Lung (tissue), 12 donors: Measurements from ENCODE around the gene ZNF3. TPM values are rescaled to one million over a fixed set of nuclear protein-coding genes. Genes with fewer than 3 reads are reported as not detected.

Source experiments
- ATAC-seq: fragments of 200-7000 bp; cut with Tn5 transposase; one replicate; pipeline ENCODE4 v1.9.1; 2020; ENCODE audit warnings: moderate number of reproducible peaks; ENCODE audit not compliant: insufficient read depth, low FRiP score
- DNase-seq, 3 donors: peaks; one replicate each; pipeline ENCODE4 v3.0.0-alpha.2; 2013 to 2017
- H3K27ac ChIP-seq, 2 donors: one replicate each; pipeline ENCODE4 v1.5.1; 2013; ENCODE audit warnings: mild to moderate bottlenecking in 2 of 2, moderate library complexity in 2 of 2, control low read depth in 1 of 2, inconsistent platforms in 1 of 2, low read depth in 1 of 2, low read length in 1 of 2
- H3K27me3 ChIP-seq, 3 donors: one replicate each; pipeline ENCODE4 v1.5.1; 2013; ENCODE audit warnings: low read length in 2 of 3; ENCODE audit not compliant: control insufficient read depth in 3 of 3, insufficient read depth in 3 of 3
- H3K36me3 ChIP-seq, 4 donors: one replicate each; pipeline ENCODE4 v1.5.1; 2013; ENCODE audit warnings: low read length in 4 of 4, mild to moderate bottlenecking in 1 of 4, moderate library complexity in 1 of 4; ENCODE audit not compliant: control insufficient read depth in 4 of 4, insufficient read depth in 4 of 4
- H3K4me1 ChIP-seq, 5 donors: one replicate each; pipeline ENCODE4 v1.5.1; 2013; ENCODE audit warnings: low read length in 5 of 5, mild to moderate bottlenecking in 2 of 5, moderate library complexity in 1 of 5; ENCODE audit not compliant: control insufficient read depth in 5 of 5, insufficient read depth in 5 of 5
- H3K4me3 ChIP-seq: one replicate; pipeline ENCODE4 v1.5.1; 2013; ENCODE audit warnings: mild to moderate bottlenecking, control low read depth, moderate library complexity
- H3K9ac ChIP-seq, 2 donors: one replicate each; pipeline ENCODE4 v1.5.1; 2013; ENCODE audit warnings: low read length in 2 of 2, control low read depth in 1 of 2; ENCODE audit not compliant: insufficient read depth in 1 of 2
- H3K9me3 ChIP-seq, 4 donors: one replicate each; pipeline ENCODE4 v1.5.1; 2013; ENCODE audit warnings: low read length in 3 of 4, mild to moderate bottlenecking in 1 of 4, moderate library complexity in 1 of 4; ENCODE audit not compliant: control insufficient read depth in 4 of 4, insufficient read depth in 3 of 4
- WGBS, 2 donors: extraction: QIAGEN DNeasy Blood & Tissue Kit; methylation state at CpG; one replicate each; pipeline ENCODE4 v1.1.7; 2013; 5-methylcytosine and 5-hydroxymethylcytosine counted together
- polyA plus RNA-seq, 2 donors: library from polyadenylated mRNA; stranded (reverse); fragments of 200-250 nt; gene quantifications; one replicate each; pipeline ENCODE4 v1.2.1, GENCODE V29; 2013
- total RNA-seq, 2 donors: library from RNA; depleted of rRNA in 1 of 2; stranded (reverse); fragments of >200 nt in 1 of 2; gene quantifications; one replicate each; pipeline ENCODE4 v1.2.1, GENCODE V29; 2014 to 2021
- TF ChIP-seq, protein P1 (sequence below): IDR thresholded peaks from 2 replicates; pipeline ENCODE4 v1.5.1; 2012; ENCODE audit warnings: mild to moderate bottlenecking; ENCODE audit errors: control extremely low read depth, extremely low read depth
- donor health status: control.
- donor health status: control.
- donor health status: Bipolar disorder and iron deficiency.
- donor health status: healthy.
- donor health status: DM: yes; HTN: yes; CAD: no.

The ZNF3 gene
- total and polyA plus RNA-seq, 4 donors, result 12.8 to 30.5 (median 23.4) TPM

DNA sequence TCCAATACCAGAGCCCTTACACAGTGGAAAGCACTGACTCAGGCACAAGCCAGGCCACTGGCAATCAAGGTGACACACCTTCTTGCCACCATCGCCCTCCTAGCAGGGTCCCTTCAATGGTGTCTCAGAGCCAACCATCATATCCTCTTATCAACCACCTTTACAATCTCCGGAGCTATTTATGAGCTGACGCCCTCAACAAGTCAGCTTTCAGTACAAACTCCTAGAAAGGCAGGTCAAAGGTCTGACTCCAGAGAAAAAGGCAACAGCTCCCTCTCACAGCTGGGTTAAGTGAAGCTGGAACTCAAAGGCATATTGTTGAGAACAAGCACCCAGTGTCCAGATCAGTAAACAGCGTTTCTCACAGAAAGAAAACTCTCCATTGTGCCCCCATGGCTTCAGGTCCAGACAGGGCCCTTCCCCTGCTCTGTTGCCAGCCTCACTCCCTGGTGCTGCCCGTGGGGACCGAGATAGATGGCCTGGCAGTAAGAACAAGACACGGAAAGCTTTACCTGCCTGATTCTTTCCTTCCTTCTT lies 2.4 kb downstream of the ZNF3 start:
- Histone ChIP-seq H3K27ac (no peak overlapping the region), H3K4me1 (peaks cover 0 to 20% (median 6%) of the 10 kb centered on the region in 5 donors), H3K27me3 (no peaks in the 10 kb centered on the region), H3K9ac (no peak overlapping the region), H3K4me3 (no peak overlapping the region), H3K9me3 (no peaks in the 10 kb centered on the region), H3K36me3 (peaks cover 23 to 52% (median 35%) of the 10 kb centered on the region in 4 donors)
- 76 to 88% methylated on average over 7 of the region's 7 CpGs for WGBS, 2 donors
- DNase-seq (no peak), ATAC-seq (no peak)
- TF ChIP-seq, protein P1, sequence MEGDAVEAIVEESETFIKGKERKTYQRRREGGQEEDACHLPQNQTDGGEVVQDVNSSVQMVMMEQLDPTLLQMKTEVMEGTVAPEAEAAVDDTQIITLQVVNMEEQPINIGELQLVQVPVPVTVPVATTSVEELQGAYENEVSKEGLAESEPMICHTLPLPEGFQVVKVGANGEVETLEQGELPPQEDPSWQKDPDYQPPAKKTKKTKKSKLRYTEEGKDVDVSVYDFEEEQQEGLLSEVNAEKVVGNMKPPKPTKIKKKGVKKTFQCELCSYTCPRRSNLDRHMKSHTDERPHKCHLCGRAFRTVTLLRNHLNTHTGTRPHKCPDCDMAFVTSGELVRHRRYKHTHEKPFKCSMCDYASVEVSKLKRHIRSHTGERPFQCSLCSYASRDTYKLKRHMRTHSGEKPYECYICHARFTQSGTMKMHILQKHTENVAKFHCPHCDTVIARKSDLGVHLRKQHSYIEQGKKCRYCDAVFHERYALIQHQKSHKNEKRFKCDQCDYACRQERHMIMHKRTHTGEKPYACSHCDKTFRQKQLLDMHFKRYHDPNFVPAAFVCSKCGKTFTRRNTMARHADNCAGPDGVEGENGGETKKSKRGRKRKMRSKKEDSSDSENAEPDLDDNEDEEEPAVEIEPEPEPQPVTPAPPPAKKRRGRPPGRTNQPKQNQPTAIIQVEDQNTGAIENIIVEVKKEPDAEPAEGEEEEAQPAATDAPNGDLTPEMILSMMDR, result no peak

DNA sequence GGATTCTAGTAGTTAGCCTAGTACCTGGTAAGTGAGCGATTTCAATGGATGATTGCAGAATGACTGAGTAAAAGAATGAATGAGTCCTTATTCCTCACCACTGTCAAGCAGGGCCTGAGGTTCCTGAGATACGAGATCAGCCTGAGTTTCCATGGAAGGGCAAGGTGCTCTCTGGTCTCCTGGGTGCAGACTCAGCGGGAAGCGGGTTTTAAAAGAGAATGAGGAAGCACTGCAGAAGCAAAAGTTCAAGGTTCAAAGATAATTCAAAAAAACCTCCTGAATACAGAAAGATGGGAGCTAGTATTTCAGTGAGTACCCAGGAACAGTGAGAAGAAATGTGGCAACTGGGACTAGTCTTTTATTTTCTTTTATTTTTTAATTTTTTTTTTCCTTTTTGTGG lies 4.3 kb downstream of the ZNF3 start:
- H3K36me3 ChIP-seq, result peaks cover 41 to 71% (median 53%) of the 10 kb centered on the region in 4 donors
- H3K27me3 ChIP-seq, result no peaks in the 10 kb centered on the region
- no peak overlapping the region for H3K9ac ChIP-seq
- ATAC-seq, result no peak
- no peak overlapping the region for H3K27ac ChIP-seq
- 97 to 98% methylated on average over 4 of the region's 4 CpGs for WGBS, 2 donors
- peaks cover 0 to 16% (median 6%) of the 10 kb centered on the region in 5 donors for H3K4me1 ChIP-seq
- TF ChIP-seq, protein P1, result no peak
- H3K9me3 ChIP-seq, result peaks cover 0 to 11% (median 7%) of the 10 kb centered on the region in 4 donors
- no peak overlapping the region for H3K4me3 ChIP-seq
- no peak for DNase-seq

DNA sequence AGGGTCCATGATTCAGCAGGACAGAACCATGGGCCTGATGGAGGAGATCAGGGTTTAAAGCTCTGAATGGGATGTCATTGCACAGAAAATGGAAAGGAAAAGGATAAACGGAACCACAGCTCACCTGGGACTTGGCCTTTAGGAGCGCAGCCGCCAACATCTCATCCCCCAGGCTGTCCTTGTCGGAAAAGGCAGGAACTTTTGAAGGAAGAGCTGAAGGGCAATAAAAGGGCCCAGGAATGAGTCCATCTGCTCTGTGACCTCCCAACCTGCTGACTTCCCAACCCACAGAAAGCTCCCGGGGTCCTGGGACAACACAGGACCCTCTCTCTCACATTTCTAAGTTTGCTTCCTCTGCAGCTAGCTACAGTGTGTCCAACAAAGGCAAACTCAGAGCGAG lies 6.1 kb downstream of the ZNF3 start:
- no peaks in the 10 kb centered on the region for H3K27me3 ChIP-seq
- DNase-seq (no peak), ATAC-seq (no peak)
- H3K27ac ChIP-seq, result no peak overlapping the region
- peaks cover 11 to 28% (median 20%) of the 10 kb centered on the region in 4 donors for H3K9me3 ChIP-seq
- 95% methylated on average over 6 of the region's 6 CpGs for WGBS, 2 donors
- no peak overlapping the region for H3K4me3 ChIP-seq
- H3K9ac ChIP-seq, result no peak overlapping the region
- TF ChIP-seq, protein P1, result no peak
- H3K4me1 ChIP-seq, result peaks cover 0 to 12% (median 5%) of the 10 kb centered on the region in 5 donors
- peaks cover 58 to 82% (median 71%) of the 10 kb centered on the region in 4 donors for H3K36me3 ChIP-seq

DNA sequence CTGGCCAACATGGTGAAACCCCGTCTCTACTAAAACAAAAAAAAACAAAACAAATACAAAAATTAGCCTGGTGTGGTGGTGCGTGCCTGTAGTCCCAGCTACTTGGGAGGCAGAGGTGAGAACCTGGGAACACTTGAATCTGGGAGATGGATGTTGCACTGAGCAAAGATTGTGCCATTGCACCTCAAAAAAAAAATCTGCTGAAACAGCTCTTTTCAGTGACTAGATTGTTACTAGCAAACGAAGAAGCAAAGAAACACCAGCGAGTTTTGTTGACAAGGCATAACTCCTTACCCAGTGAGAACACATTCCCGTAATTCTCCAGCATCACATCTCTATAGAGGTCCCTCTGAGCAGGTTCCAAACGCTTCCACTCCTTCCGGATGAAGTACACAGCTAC lies 6.7 kb downstream of the ZNF3 start:
- no peak for ATAC-seq
- TF ChIP-seq, protein P1, result no peak
- Histone ChIP-seq H3K4me1 (peaks cover 0 to 6% (median 0%) of the 10 kb centered on the region in 5 donors), H3K9ac (no peak overlapping the region), H3K4me3 (no peak overlapping the region), H3K27ac (no peak overlapping the region), H3K36me3 (peaks cover 64 to 85% (median 75%) of the 10 kb centered on the region in 4 donors), H3K27me3 (no peaks in the 10 kb centered on the region), H3K9me3 (peaks cover 11 to 28% (median 24%) of the 10 kb centered on the region in 4 donors)
- 94% methylated on average over 7 of the region's 7 CpGs for WGBS, 2 donors
- no peak for DNase-seq
